Measurements from ENCODE around the gene LGALS16. TPM values are rescaled to one million over a fixed set of nuclear protein-coding genes. Genes with fewer than 3 reads are reported as not detected.
"Not testable (repeated sequence)": the region's sequence is repeated elsewhere in the genome, so short reads cannot be mapped to it uniquely, and the experiment has no call there.

The LGALS16 gene
- total RNA-seq, result not detected in 2 replicates

- DNase-seq (ENCODE audit: low read depth, low spot score), result no peak
Measured at GRCh38 chr19:39655613-39656012, at the start of gene LGALS16. Gene LGALS16, plus strand, starts transcription at chr19:39655913. Its CDS starts 49 bp downstream, at chr19:39655962.

- DNase-seq (ENCODE audit: low read depth, low spot score), result no peak
Measured at GRCh38 chr19:39607021-39607420, 48.7 kb upstream of the LGALS16 start.

- no peak for DNase-seq (ENCODE audit: low read depth, low spot score)
Measured at GRCh38 chr19:39607561-39607960, 48.2 kb upstream of the LGALS16 start.

- no peak for DNase-seq (ENCODE audit: low read depth, low spot score)
Measured at GRCh38 chr19:39613597-39613996, 42.1 kb upstream of the LGALS16 start.

- no peak for DNase-seq (ENCODE audit: low read depth, low spot score)
Measured at GRCh38 chr19:39617745-39618144, 38.0 kb upstream of the LGALS16 start.

- DNase-seq (ENCODE audit: low read depth, low spot score), result no peak
Measured at GRCh38 chr19:39623946-39624345, 31.8 kb upstream of the LGALS16 start.

GRCh38 chr19:39627631-39628030 is 28.1 kb upstream of the LGALS16 start:
- not testable (repeated sequence) for DNase-seq (ENCODE audit: low read depth, low spot score)

- no peak for DNase-seq (ENCODE audit: low read depth, low spot score)
Measured at GRCh38 chr19:39631178-39631577, 24.5 kb upstream of the LGALS16 start.

GRCh38 chr19:39631626-39632025 is 24.1 kb upstream of the LGALS16 start:
- DNase-seq (ENCODE audit: low read depth, low spot score), result no peak

- DNase-seq (ENCODE audit: low read depth, low spot score), result no peak
Measured at GRCh38 chr19:39637891-39638290, 17.8 kb upstream of the LGALS16 start.

- no peak for DNase-seq (ENCODE audit: low read depth, low spot score)
Measured at GRCh38 chr19:39641773-39642172, 13.9 kb upstream of the LGALS16 start.

GRCh38 chr19:39643591-39643990 is 12.1 kb upstream of the LGALS16 start:
- DNase-seq (ENCODE audit: low read depth, low spot score), result no peak

- no peak for DNase-seq (ENCODE audit: low read depth, low spot score)
Measured at GRCh38 chr19:39645800-39646411, 9.8 kb upstream of the LGALS16 start.

GRCh38 chr19:39647918-39648317 is 7.8 kb upstream of the LGALS16 start:
- no peak for DNase-seq (ENCODE audit: low read depth, low spot score)

- no peak for DNase-seq (ENCODE audit: low read depth, low spot score)
Measured at GRCh38 chr19:39659791-39660190, 4.1 kb downstream of the LGALS16 start.

- no peak for DNase-seq (ENCODE audit: low read depth, low spot score)
Measured at GRCh38 chr19:39660661-39661060, 4.9 kb downstream of the LGALS16 start.

- DNase-seq (ENCODE audit: low read depth, low spot score), result no peak
Measured at GRCh38 chr19:39661565-39661964, 5.9 kb downstream of the LGALS16 start.

GRCh38 chr19:39669860-39670259 is 14.1 kb downstream of the LGALS16 start:
- DNase-seq (ENCODE audit: low read depth, low spot score), result not testable (repeated sequence)

GRCh38 chr19:39670998-39671397 is 15.3 kb downstream of the LGALS16 start:
- DNase-seq (ENCODE audit: low read depth, low spot score), result no peak

- DNase-seq (ENCODE audit: low read depth, low spot score), result no peak
Measured at GRCh38 chr19:39671739-39672363, 16.1 kb downstream of the LGALS16 start.

GRCh38 chr19:39672473-39672872 is 16.8 kb downstream of the LGALS16 start:
- no peak for DNase-seq (ENCODE audit: low read depth, low spot score)

GRCh38 chr19:39673862-39674261 is 18.1 kb downstream of the LGALS16 start:
- DNase-seq (ENCODE audit: low read depth, low spot score), result not testable (repeated sequence)

- DNase-seq (ENCODE audit: low read depth, low spot score), result no peak
Measured at GRCh38 chr19:39676004-39676403, 20.3 kb downstream of the LGALS16 start.
